SK-MEL-5 (cell line): ENCODE measurements around the gene CYP1A2. TPM values are rescaled to one million over a fixed set of nuclear protein-coding genes. Genes with fewer than 3 reads are reported as not detected.
"Not testable (repeated sequence)": the region's sequence is repeated elsewhere in the genome, so short reads cannot be mapped to it uniquely, and the experiment has no call there.

ENCODE experiments used
- DNase-seq: peaks from one replicate; pipeline ENCODE4 v3.0.0-alpha.2; 2016; ENCODE audit warnings: low read depth, low spot score
- in situ Hi-C: cut with HindIII; loops from 2 replicates; pipeline ENCODE4 v1.10.0; 2016; ENCODE audit warnings: low sequenced_read_pairs, high pct_unique_total_duplicates, low pct_unique_long_range_greater_than_20kb
- polyA plus RNA-seq, 2 experiments: library from polyadenylated mRNA; depleted of rRNA; stranded (reverse); fragments of >200 nt; gene quantifications; 2 replicates each; pipeline ENCODE4 v1.2.3, GENCODE V29; 2015
- total RNA-seq: library from RNA; depleted of rRNA; stranded (reverse); fragments of >200 nt; shearing (Covaris generic); gene quantifications from 2 replicates; pipeline ENCODE4 v1.2.3, GENCODE V29; 2014; rRNA removed

Gene CYP1A2
- not detected in 2 replicates for total RNA-seq
- polyA plus RNA-seq (2015; cell fraction: cytosol; rRNA removed): 0.08 TPM in 1 of 2 replicates, not detected in the other
- not detected in 2 replicates for polyA plus RNA-seq (2015; cell fraction: nucleus; rRNA removed)

GRCh38 chr15:74748322-74748946 lies at the start of gene CYP1A2:
TSS of gene CYP1A2 (plus strand) at chr15:74748845. CDS start at chr15:74749739, 894 bp downstream.
- DNase-seq: no peak
- in situ Hi-C loops: no loop called here

GRCh38 chr15:74709011-74709410 lies 39.6 kb upstream of the CYP1A2 start:
- in situ Hi-C loops: no loop called here
- DNase-seq: no peak

GRCh38 chr15:74709892-74710291 lies 38.8 kb upstream of the CYP1A2 start:
- DNase-seq: no peak
- in situ Hi-C loops: no loop called here

- in situ Hi-C loops: no loop called here
- no peak for DNase-seq
Observed at GRCh38 chr15:74710319-74711094, 38.1 kb upstream of the CYP1A2 start.

- in situ Hi-C loops: no loop called here
- no peak for DNase-seq
Observed at GRCh38 chr15:74712311-74712710, 36.3 kb upstream of the CYP1A2 start.

- DNase-seq: peak; percentile 49
- in situ Hi-C loops: no loop called here
Observed at GRCh38 chr15:74716651-74717050, 32.0 kb upstream of the CYP1A2 start.

- in situ Hi-C loops: no loop called here
- DNase-seq: no peak
Observed at GRCh38 chr15:74722591-74722990, 26.1 kb upstream of the CYP1A2 start.

GRCh38 chr15:74723187-74723586 lies 25.5 kb upstream of the CYP1A2 start:
- no peak for DNase-seq
- in situ Hi-C loops: no loop called here

GRCh38 chr15:74723754-74724334 lies 24.8 kb upstream of the CYP1A2 start:
- in situ Hi-C loops: no loop called here
- peak; percentile 86 for DNase-seq

GRCh38 chr15:74724570-74725224 lies 23.9 kb upstream of the CYP1A2 start:
- no peak for DNase-seq
- in situ Hi-C loops: no loop called here

GRCh38 chr15:74725225-74725774 lies 23.3 kb upstream of the CYP1A2 start, which contains the start of gene CYP1A1:
TSS of gene CYP1A1 (minus strand) at chr15:74725528. CDS start at chr15:74723097, 2,431 bp downstream.
- DNase-seq: peak; percentile 46
- in situ Hi-C loops: no loop called here

GRCh38 chr15:74725845-74726773 lies 22.5 kb upstream of the CYP1A2 start:
- peak; percentile 26 for DNase-seq

GRCh38 chr15:74726774-74727164 lies 21.9 kb upstream of the CYP1A2 start:
- in situ Hi-C loops: no loop called here
- no peak for DNase-seq

More at GRCh38 chr15:74725845-74726773, 22.5 kb upstream of the CYP1A2 start:
- in situ Hi-C loops: no loop called here

GRCh38 chr15:74727727-74728126 lies 20.9 kb upstream of the CYP1A2 start:
- no peak for DNase-seq
- in situ Hi-C loops: no loop called here

GRCh38 chr15:74728699-74729098 lies 19.9 kb upstream of the CYP1A2 start:
- in situ Hi-C loops: not testable (repeated sequence)

GRCh38 chr15:74729372-74729771 lies 19.3 kb upstream of the CYP1A2 start:
- in situ Hi-C loops, DNase-seq: not testable (repeated sequence)

More at GRCh38 chr15:74728699-74729098, 19.9 kb upstream of the CYP1A2 start:
- not testable (repeated sequence) for DNase-seq
